ENCODE results near the gene SEMA4G.

- TF ChIP-seq POLR2A (IDR thresholded peaks at IDR 0.05; ENCODE audit: low read depth, low read length) (peak; percentile 83), MAZ (IDR thresholded peaks at IDR 0.05; ENCODE audit: borderline replicate concordance, low read depth, low read length) (peak; percentile 94; the same call in 1 of the 2 replicates), RCOR1 (IDR thresholded peaks at IDR 0.05; ENCODE audit: insufficient replicate concordance, low read length) (no peak), CHD1 (IDR thresholded peaks at IDR 0.05; ENCODE audit: low read depth, low read length) (0 out of 2 replicates have a peak, but pooled peaks have one; percentile 72)
- TF ChIP-seq, protein P1, sequence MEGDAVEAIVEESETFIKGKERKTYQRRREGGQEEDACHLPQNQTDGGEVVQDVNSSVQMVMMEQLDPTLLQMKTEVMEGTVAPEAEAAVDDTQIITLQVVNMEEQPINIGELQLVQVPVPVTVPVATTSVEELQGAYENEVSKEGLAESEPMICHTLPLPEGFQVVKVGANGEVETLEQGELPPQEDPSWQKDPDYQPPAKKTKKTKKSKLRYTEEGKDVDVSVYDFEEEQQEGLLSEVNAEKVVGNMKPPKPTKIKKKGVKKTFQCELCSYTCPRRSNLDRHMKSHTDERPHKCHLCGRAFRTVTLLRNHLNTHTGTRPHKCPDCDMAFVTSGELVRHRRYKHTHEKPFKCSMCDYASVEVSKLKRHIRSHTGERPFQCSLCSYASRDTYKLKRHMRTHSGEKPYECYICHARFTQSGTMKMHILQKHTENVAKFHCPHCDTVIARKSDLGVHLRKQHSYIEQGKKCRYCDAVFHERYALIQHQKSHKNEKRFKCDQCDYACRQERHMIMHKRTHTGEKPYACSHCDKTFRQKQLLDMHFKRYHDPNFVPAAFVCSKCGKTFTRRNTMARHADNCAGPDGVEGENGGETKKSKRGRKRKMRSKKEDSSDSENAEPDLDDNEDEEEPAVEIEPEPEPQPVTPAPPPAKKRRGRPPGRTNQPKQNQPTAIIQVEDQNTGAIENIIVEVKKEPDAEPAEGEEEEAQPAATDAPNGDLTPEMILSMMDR (conservative IDR thresholded peaks at IDR 0.05; ENCODE audit: low read depth, low read length), result no peak
- TF ChIP-seq, protein P2, sequence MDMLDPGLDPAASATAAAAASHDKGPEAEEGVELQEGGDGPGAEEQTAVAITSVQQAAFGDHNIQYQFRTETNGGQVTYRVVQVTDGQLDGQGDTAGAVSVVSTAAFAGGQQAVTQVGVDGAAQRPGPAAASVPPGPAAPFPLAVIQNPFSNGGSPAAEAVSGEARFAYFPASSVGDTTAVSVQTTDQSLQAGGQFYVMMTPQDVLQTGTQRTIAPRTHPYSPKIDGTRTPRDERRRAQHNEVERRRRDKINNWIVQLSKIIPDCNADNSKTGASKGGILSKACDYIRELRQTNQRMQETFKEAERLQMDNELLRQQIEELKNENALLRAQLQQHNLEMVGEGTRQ (IDR thresholded peaks at IDR 0.05; ENCODE audit: low read depth, low read length), result no peak; the same call in 1 of the 2 replicates
Observed at GRCh38 chr10:101000915-101001658, 31.8 kb downstream of the SEMA4G start.
